Activated CD4-positive, alpha-beta memory T cell treated with anti-CD3 and anti-CD28 coated beads for 36 hours (primary cell): ENCODE measurements around the gene PITPNB. TPM values are rescaled to one million over a fixed set of nuclear protein-coding genes. Genes with fewer than 3 reads are reported as not detected.

ENCODE experiments used
- CTCF ChIA-PET: fragments of 350-600 bp; sonication (Branson Sonifier 250); formaldehyde crosslinking; loops from one replicate; lab custom pipeline; 2021; ENCODE audit warnings: antibody characterized with exemption, inconsistent platforms; lab: Charles Lee
- POLR2A ChIA-PET: fragments of 350-600 bp; sonication (Branson Sonifier 250); formaldehyde crosslinking; loops from one replicate; lab custom pipeline; 2021; ENCODE audit warnings: antibody characterized with exemption; lab: Charles Lee
- DNase-seq: peaks from one replicate; pipeline ENCODE4 v3.0.0-alpha.2; 2020
- H3K27ac Mint-ChIP-seq: one replicate; pipeline ENCODE4 v1.8.0; 2021; ENCODE audit warnings: mixed read lengths
- H3K27me3 Mint-ChIP-seq: one replicate; pipeline ENCODE4 v1.8.0; 2021; ENCODE audit warnings: mixed read lengths
- H3K36me3 Mint-ChIP-seq: one replicate; pipeline ENCODE4 v1.8.0; 2021; ENCODE audit warnings: mixed read lengths
- H3K4me1 Mint-ChIP-seq: one replicate; pipeline ENCODE4 v1.8.0; 2021; ENCODE audit warnings: low read depth, mixed read lengths
- H3K4me3 Mint-ChIP-seq: one replicate; pipeline ENCODE4 v1.8.0; 2021; ENCODE audit warnings: mild to moderate bottlenecking, mixed read lengths
- H3K9me3 Mint-ChIP-seq: one replicate; pipeline ENCODE4 v1.8.0; 2021; ENCODE audit warnings: mixed read lengths
- intact Hi-C: fragments of 100-400 bp; cut with micrococcal nuclease; formaldehyde crosslinking; loops from one replicate; pipeline ENCODE4 v1.15.1; 2023
- total RNA-seq, 2 experiments: library from RNA; stranded (reverse); gene quantifications; one replicate each; pipeline ENCODE4 v1.2.3, GENCODE V29; 2021

The PITPNB gene
- total RNA-seq, 2 experiments from 2014 or later = 92.2 to 95.7 TPM

GRCh38 chr22:27848005-27848404 lies 71.1 kb downstream of the PITPNB start:
- Mint-ChIP-seq H3K36me3 (peaks cover 42% of the 10 kb centered on the region), H3K4me3 (no peak overlapping the region), H3K27me3 (no peaks in the 10 kb centered on the region), H3K4me1 (peaks cover 9% of the 10 kb centered on the region), H3K27ac (no peak overlapping the region), H3K9me3 (no peaks in the 10 kb centered on the region)
- POLR2A ChIA-PET = interaction anchor here (0.6 kb wide), 1 partner anchor 22 kb away, joined by 3 read pairs; no protein-coding TSS in a partner anchor
- intact Hi-C loops = no loop called here
- DNase-seq = no peak
- CTCF ChIA-PET = no interaction called here

GRCh38 chr22:27846910-27847309 lies 72.1 kb downstream of the PITPNB start:
- DNase-seq = no peak
- Mint-ChIP-seq H3K27ac (no peak overlapping the region), H3K9me3 (no peaks in the 10 kb centered on the region), H3K27me3 (no peaks in the 10 kb centered on the region), H3K4me3 (no peak overlapping the region), H3K36me3 (peaks cover 35% of the 10 kb centered on the region), H3K4me1 (peaks cover 9% of the 10 kb centered on the region)
- POLR2A ChIA-PET = interaction anchor here (0.5 kb wide), 1 partner anchor 14 kb away, joined by 3 read pairs; no protein-coding TSS in a partner anchor
- CTCF ChIA-PET = no interaction called here
- intact Hi-C loops = no loop called here

GRCh38 chr22:27846248-27846757 lies 72.8 kb downstream of the PITPNB start:
- no peak overlapping the region for H3K27ac Mint-ChIP-seq
- H3K27me3 Mint-ChIP-seq = no peaks in the 10 kb centered on the region
- ChIA-PET CTCF (no interaction called here), POLR2A (no interaction called here)
- intact Hi-C loops = no loop called here
- peaks cover 9% of the 10 kb centered on the region for H3K4me1 Mint-ChIP-seq
- no peak for DNase-seq
- H3K4me3 Mint-ChIP-seq = no peak overlapping the region
- peaks cover 32% of the 10 kb centered on the region for H3K36me3 Mint-ChIP-seq
- H3K9me3 Mint-ChIP-seq = no peaks in the 10 kb centered on the region

GRCh38 chr22:27845644-27846043 lies 73.4 kb downstream of the PITPNB start:
- Mint-ChIP-seq H3K4me3 (no peak overlapping the region), H3K36me3 (peaks cover 29% of the 10 kb centered on the region), H3K27ac (no peak overlapping the region), H3K27me3 (no peaks in the 10 kb centered on the region), H3K4me1 (peaks cover 7% of the 10 kb centered on the region), H3K9me3 (no peaks in the 10 kb centered on the region)
- intact Hi-C loops = no loop called here
- POLR2A ChIA-PET = no interaction called here
- CTCF ChIA-PET = no interaction called here
- DNase-seq = no peak

- H3K4me3 Mint-ChIP-seq = no peak overlapping the region
Observed at GRCh38 chr22:27844656-27845591, 74.1 kb downstream of the PITPNB start.

GRCh38 chr22:27844256-27844655 lies 74.8 kb downstream of the PITPNB start:
- Mint-ChIP-seq H3K9me3 (no peaks in the 10 kb centered on the region), H3K36me3 (peaks cover 30% of the 10 kb centered on the region), H3K4me1 (peaks cover 3% of the 10 kb centered on the region), H3K27me3 (no peaks in the 10 kb centered on the region), H3K27ac (no peak overlapping the region), H3K4me3 (no peak overlapping the region)
- CTCF ChIA-PET = no interaction called here
- DNase-seq = no peak
- intact Hi-C loops = no loop called here
- POLR2A ChIA-PET = no interaction called here

More at GRCh38 chr22:27844656-27845591, 74.1 kb downstream of the PITPNB start:
- Mint-ChIP-seq H3K36me3 (peaks cover 29% of the 10 kb centered on the region), H3K27ac (no peak overlapping the region), H3K4me1 (peaks cover 3% of the 10 kb centered on the region), H3K27me3 (no peaks in the 10 kb centered on the region), H3K9me3 (no peaks in the 10 kb centered on the region)
- intact Hi-C loops = no loop called here
- no peak for DNase-seq
- CTCF ChIA-PET = no interaction called here
- POLR2A ChIA-PET = no interaction called here

- ChIA-PET POLR2A (no interaction called here), CTCF (no interaction called here)
- Mint-ChIP-seq H3K27me3 (no peaks in the 10 kb centered on the region), H3K4me3 (no peak overlapping the region), H3K4me1 (no peaks in the 10 kb centered on the region), H3K9me3 (peaks cover 2% of the 10 kb centered on the region), H3K27ac (no peak overlapping the region), H3K36me3 (peaks cover 27% of the 10 kb centered on the region)
- intact Hi-C loops = no loop called here
- no peak for DNase-seq
Observed at GRCh38 chr22:27843441-27843840, 75.6 kb downstream of the PITPNB start.

- no peak overlapping the region for H3K27ac Mint-ChIP-seq
- H3K36me3 Mint-ChIP-seq = peaks cover 22% of the 10 kb centered on the region
- ChIA-PET CTCF (no interaction called here), POLR2A (interaction anchor here (0.6 kb wide), 1 partner anchor 184 kb away, joined by 4 read pairs; no protein-coding TSS in a partner anchor)
- intact Hi-C loops = no loop called here
- DNase-seq = no peak
- H3K4me3 Mint-ChIP-seq = no peak overlapping the region
- no peaks in the 10 kb centered on the region for H3K27me3 Mint-ChIP-seq
- no peaks in the 10 kb centered on the region for H3K4me1 Mint-ChIP-seq
- H3K9me3 Mint-ChIP-seq = peaks cover 3% of the 10 kb centered on the region
Observed at GRCh38 chr22:27842669-27843431, 76.2 kb downstream of the PITPNB start.

- Mint-ChIP-seq H3K9me3 (peaks cover 8% of the 10 kb centered on the region), H3K27ac (no peak overlapping the region), H3K36me3 (peaks cover 19% of the 10 kb centered on the region), H3K4me3 (no peak overlapping the region), H3K4me1 (no peaks in the 10 kb centered on the region), H3K27me3 (no peaks in the 10 kb centered on the region)
- CTCF ChIA-PET = no interaction called here
- intact Hi-C loops = no loop called here
- DNase-seq = no peak
- POLR2A ChIA-PET = no interaction called here
Observed at GRCh38 chr22:27842201-27842600, 76.9 kb downstream of the PITPNB start.

GRCh38 chr22:27840436-27840835 lies 78.6 kb downstream of the PITPNB start:
- POLR2A ChIA-PET = no interaction called here
- CTCF ChIA-PET = no interaction called here
- H3K36me3 Mint-ChIP-seq = peaks cover 19% of the 10 kb centered on the region
- H3K4me1 Mint-ChIP-seq = no peaks in the 10 kb centered on the region
- H3K27ac Mint-ChIP-seq = no peak overlapping the region
- intact Hi-C loops = no loop called here
- H3K9me3 Mint-ChIP-seq = peaks cover 8% of the 10 kb centered on the region
- H3K27me3 Mint-ChIP-seq = no peaks in the 10 kb centered on the region
- DNase-seq = no peak
- no peak overlapping the region for H3K4me3 Mint-ChIP-seq

- Mint-ChIP-seq H3K4me3 (no peak overlapping the region), H3K4me1 (no peaks in the 10 kb centered on the region), H3K27ac (no peak overlapping the region), H3K9me3 (peaks cover 8% of the 10 kb centered on the region), H3K27me3 (no peaks in the 10 kb centered on the region), H3K36me3 (peaks cover 20% of the 10 kb centered on the region)
- CTCF ChIA-PET = interaction anchor here (0.6 kb wide), 1 partner anchor 1077 kb away, joined by 3 read pairs; no protein-coding TSS in a partner anchor
- POLR2A ChIA-PET = no interaction called here
- intact Hi-C loops = no loop called here
- DNase-seq = no peak
Observed at GRCh38 chr22:27839057-27839660, 79.9 kb downstream of the PITPNB start.

GRCh38 chr22:27836181-27836580 lies 82.9 kb downstream of the PITPNB start:
- ChIA-PET CTCF (no interaction called here), POLR2A (no interaction called here)
- intact Hi-C loops = no loop called here
- DNase-seq = no peak
- H3K4me3 Mint-ChIP-seq = no peak overlapping the region
- H3K27ac Mint-ChIP-seq = no peak overlapping the region
- no peaks in the 10 kb centered on the region for H3K27me3 Mint-ChIP-seq
- peaks cover 8% of the 10 kb centered on the region for H3K9me3 Mint-ChIP-seq
- peaks cover 6% of the 10 kb centered on the region for H3K4me1 Mint-ChIP-seq
- H3K36me3 Mint-ChIP-seq = peaks cover 18% of the 10 kb centered on the region
